GM18508 (cell line): Measurements from ENCODE around the gene UBR1.
"Not testable (repeated sequence)": the region's sequence is repeated elsewhere in the genome, so short reads cannot be mapped to it uniquely, and the experiment has no call there.

ENCODE experiments used
- ATAC-seq: cut with Tn5 transposase; IDR thresholded peaks from one replicate; pipeline ENCODE4 v1.9.1; 2021; ENCODE audit warnings: moderate number of reproducible peaks; ENCODE audit not compliant: insufficient read depth, unreplicated experiment

Gene UBR1

DNA sequence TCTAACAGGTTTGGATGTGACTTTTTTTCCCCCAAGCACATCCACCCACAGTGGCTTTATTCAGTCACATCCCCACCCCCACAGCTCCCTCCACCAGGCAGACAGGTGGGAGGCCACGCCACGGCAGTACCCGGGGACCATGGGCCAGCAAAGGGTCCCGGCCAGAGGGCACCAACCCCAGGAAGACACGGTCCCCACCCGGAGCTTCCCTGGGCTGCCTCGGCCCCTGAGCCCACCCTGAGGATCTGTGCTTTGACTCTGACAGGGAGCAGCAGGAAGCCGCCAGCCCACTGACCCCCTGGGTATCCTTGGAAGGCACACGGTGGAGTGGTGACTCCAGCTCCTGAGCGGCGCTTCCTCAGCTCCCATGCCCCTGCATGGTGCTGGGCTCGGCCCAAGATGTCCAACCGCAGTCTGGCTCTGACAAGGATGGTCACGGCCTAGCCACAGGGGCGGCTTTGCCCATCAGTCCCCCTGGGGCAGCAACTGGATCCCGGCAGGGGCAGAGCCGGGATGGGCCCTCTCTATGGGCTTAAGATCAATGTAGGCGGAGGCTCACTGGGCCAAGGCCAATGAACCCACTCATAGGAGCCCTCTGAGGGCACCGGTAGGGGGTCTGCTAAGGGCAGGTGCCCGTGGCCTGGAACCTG lies 119.0 kb downstream of the UBR1 start:
- ATAC-seq, result no peak

DNA sequence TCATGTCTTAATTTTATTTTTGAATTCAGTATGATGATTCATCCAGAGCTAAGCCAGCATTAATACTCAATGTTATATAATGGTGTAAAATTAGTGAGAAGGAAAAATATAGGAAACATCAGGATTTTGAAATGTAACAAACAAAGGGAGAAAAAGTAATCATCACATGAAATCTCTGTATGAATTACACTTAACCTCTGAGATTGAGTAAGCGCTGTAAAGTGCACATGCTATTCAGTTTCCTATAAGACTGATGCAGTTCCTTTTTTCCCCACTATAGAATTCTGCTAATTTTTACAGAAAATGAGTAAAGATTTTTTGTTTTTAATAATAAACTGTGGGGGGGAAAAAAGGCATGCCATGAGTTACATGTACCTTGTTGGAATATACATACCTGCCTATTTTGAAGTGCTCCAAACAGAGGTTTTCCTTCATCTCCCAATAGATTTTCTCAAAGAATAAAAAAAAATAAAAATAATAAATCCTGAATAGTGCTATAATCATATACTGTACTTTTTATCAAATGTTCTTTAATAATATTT lies 121.3 kb downstream of the UBR1 start:
- ATAC-seq, result no peak

- ATAC-seq, result not testable (repeated sequence)
Observed at GRCh38 chr15:42979113-42979512, 126.7 kb downstream of the UBR1 start.

GRCh38 chr15:42974202-42974862 lies 131.5 kb downstream of the UBR1 start:
- no peak for ATAC-seq

- ATAC-seq, result no peak
Observed at GRCh38 chr15:42973114-42973513, 132.7 kb downstream of the UBR1 start.

GRCh38 chr15:42971830-42972229 lies 134.0 kb downstream of the UBR1 start:
- ATAC-seq, result no peak

DNA sequence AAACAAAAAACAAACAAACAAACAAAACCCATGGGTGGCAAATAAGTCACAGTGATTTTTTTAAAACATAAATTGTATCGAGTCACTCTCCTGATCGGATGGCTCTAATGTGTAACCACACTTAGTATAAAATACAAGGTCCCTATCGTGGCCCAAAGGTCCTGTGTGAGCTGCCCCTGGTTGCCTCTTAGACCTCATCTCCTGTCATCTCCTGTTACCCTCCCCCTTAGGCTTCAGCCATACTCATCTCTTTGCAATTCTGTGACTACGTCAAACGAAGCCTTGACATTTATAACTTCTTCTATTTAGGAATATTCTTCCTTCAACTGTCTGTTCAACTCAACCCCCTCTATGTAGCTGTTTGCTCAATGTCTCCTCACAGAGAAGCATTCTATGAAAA lies 141.4 kb downstream of the UBR1 start:
- no peak for ATAC-seq

- no peak for ATAC-seq
Observed at GRCh38 chr15:42955518-42955917, 150.3 kb downstream of the UBR1 start.

DNA sequence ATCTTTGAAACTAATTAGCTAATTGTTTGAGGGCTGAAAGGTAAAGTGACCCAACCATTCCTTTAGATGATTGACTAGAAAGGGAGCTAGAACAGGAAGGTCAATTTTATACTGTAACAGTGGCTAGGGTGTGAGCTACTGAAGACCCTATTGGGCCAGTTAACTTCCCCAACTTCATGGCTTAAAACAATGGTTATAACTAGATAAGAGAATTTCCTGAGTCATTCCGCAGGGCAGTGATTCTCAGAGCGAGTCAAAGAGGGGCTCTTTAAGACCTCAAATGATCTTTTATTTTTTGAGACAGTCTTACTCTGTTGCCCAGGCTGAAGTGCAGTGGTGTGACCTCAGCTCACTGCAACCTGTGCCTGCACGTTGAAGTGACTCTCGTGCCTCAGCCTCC lies 151.5 kb downstream of the UBR1 start:
- no peak for ATAC-seq

DNA sequence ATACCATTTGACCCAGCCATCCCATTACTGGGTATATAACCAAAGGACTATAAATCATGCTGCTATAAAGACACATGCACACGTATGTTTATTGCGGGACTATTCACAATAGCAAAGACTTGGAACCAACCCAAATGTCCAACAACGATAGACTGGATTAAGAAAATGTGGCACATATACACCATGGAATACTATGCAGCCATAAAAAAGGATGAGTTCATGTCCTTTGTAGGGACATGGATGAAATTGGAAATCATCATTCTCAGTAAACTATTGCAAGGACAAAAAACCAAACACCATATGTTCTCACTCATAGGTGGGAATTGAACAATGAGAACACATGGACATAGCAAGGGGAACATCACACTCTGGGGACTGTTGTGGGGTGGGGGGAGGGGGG lies 156.9 kb downstream of the UBR1 start:
- not testable (repeated sequence) for ATAC-seq

DNA sequence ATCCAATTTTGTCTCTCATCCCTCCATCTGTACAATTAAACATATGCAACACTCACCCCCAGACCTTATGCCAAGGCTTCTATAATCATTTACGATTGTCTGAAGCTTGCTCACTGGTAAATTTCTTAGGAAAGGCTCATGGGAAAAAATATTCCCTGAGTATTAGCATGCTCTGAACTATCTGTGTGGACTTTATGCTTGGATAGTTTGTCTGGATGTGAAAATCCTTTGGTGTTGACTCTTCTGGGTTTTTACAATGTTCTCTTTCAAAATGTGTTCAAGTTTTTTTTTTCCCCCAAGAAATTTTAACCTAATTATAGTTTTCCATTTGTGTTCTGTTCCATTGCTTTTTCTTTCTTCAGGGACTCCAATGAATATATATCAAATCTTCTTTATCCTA lies 165.3 kb downstream of the UBR1 start:
- no peak for ATAC-seq

DNA sequence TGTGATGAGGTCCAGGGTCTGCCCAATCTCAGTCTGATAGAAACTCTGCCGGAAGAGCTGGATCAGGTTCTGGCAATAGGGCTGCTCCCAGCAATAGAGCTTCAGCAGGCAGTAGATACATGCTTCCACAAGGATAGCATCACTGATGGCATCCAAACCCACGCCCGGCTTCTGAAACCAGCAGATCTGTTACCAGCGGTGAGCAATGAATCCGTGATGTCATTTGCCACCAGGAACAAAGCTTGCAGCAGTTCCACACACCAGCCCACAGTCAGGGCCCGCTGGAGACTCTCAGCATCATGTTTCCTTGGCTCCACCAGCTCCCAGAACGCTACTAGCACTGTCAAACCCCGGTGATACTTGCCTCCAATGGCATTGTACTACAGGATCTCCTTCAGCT lies 166.0 kb downstream of the UBR1 start:
- no peak for ATAC-seq

GRCh38 chr15:42937143-42937542 lies 168.7 kb downstream of the UBR1 start:
- ATAC-seq, result no peak

DNA sequence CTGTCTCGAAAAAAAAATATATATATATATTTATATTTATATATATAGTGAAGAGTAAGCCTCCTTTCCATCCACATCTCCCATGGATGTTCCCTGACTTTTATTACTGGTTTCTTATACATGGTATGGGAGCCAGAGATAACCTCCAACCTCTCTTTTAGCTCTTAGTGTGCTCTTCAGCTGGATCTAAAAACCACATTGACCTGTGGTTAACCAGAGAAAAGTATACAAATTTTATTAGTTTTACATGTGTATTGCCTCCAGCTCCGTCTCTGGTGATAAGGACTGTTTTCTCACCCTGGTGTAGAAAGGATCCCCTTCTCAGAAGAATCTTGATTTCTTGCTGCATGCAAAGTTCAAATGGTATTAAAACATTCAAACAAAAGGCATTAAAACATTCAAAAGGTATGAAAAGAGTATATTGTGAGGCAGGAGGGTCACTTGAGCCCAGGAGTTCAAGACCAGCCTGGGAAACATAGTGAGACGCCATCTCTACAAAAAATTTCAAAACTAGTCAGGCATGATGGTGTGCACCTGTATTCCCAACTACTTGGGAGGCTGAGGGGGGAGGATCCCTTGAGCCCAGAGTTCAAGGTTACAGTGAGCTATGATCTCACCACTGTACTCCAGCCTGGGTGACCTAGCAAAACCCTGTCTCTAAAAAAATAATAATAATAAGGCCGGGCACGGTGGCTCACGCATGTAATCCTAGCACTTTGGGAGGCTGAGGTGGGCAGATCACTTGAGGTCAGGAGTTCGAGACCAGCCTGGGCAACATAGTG lies 171.8 kb downstream of the UBR1 start:
- no peak for ATAC-seq

DNA sequence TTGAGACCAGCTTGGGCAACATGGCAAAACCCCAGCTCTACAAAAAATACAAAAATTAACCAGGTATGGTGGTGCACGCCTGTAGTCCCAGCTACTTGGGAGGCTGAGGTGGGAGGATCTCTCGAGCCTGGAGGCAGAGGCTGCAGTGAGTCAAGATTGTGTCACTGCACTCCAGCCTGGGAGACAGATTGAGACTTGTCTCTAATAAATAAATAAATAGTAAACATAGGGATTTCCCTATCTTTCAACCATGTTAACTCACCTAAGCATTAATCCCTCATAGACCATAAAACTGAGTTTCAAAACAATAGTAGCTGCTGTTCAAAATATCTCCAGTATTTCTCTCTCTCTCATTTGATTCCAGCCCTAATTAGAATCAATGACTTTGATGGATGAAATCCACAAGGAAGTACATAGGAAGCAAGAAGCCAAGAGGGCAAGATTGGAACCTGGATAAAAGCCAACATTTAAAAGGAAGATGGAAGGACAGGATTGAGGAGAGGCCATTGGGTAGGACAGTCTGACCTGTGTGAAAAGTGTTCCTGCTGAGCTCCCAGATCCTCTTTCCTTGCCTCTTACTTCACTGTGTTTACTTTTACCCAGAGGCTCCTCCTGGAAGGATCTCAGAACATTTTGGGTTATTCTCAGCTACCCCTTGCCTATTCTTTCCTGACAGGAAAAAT lies 172.9 kb downstream of the UBR1 start:
- no peak for ATAC-seq

DNA sequence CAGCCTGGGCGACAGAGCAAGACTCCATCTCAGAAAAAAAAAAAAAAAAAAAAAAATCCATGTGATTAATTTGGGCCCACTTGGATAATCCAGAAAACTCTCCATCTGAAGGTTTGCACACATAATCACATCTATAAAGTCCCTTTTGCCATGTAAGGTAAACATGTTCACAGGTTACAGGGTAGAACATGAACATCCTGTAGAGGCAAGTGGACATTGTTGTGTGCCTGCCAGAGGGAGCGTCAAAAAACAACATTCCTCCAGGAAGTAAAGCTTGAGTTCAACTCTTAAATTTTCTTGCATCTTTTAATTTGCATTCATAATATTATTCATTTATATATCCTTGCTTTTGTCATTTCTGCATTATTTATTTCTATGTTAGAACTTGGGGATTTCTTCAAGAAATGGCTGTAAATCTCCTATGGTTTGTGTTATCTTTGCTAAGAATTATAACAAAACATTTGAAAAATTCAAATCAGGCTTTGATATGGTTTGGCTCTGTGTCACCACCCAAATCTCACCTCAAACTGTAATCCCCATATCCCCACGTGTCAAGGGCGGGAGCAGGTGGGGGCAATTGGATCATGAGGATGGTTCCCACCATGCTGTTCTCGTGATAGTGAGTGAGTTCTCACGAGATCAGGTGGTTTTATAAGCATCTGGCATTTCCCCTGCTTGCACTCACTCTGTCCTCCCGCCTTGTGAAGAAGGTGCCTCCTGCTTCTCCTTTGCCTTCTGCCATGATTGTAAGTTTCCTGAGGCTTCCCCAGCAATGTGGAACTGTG lies 173.9 kb downstream of the UBR1 start:
- no peak for ATAC-seq

GRCh38 chr15:42929306-42929848 lies 176.5 kb downstream of the UBR1 start:
- no peak for ATAC-seq

DNA sequence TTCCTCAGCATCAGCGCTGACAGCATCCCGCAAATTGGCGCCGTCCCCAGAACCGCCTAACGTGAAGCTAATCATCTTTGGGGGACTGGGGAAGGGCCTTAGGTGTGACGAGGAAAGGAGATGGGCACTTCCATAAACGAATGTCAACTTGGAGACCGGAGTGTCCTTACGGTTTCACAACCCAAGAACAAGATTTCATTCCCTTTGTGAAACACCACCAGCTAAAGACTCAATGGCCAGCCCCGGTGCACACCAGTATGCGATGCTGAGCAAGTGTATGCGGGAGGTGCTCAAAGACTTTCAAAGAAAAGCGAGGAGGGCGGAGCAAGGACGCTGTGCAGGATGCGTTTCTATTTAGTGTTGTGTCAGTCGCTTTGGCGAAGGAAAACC lies 184.5 kb downstream of the UBR1 start:
- no peak for ATAC-seq

GRCh38 chr15:42920519-42921341 lies 185.1 kb downstream of the UBR1 start, which contains the start of gene TTBK2:
Gene TTBK2 (minus strand): TSS chr15:42920778. CDS start chr15:42878617, 42,161 bp downstream.
- ATAC-seq, result peak; percentile 75
